Measurements from ENCODE around the gene CNP.
A peak's percentile ranks its signal among the peaks of the same experiment; 100 is the strongest.

The CNP gene

GRCh38 chr17:41942626-41943373, 23.8 kb upstream of the CNP start:
- DNase-seq = no peak

GRCh38 chr17:41943492-41943891, 23.1 kb upstream of the CNP start:
- no peak for DNase-seq

DNA sequence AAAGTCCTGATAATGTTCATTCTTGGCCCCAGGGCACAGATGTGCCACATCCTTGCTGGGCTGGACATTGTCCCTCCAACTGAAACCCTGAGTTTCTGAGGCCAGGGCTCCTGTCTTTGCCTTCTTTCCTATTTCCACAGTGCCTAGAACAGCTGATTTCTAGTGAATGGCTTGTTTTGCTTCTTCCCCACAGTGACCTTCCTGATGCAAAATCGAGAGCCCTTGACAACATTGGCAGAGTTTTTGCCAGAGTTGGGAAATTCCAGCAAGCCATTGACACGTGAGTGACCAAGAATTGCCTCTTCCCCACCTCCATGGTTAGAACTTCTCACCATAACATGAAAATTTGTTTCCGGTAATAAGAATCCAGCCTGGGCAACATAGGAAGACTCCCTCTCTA, 21.7 kb upstream of the CNP start:
- no peak for DNase-seq

DNA sequence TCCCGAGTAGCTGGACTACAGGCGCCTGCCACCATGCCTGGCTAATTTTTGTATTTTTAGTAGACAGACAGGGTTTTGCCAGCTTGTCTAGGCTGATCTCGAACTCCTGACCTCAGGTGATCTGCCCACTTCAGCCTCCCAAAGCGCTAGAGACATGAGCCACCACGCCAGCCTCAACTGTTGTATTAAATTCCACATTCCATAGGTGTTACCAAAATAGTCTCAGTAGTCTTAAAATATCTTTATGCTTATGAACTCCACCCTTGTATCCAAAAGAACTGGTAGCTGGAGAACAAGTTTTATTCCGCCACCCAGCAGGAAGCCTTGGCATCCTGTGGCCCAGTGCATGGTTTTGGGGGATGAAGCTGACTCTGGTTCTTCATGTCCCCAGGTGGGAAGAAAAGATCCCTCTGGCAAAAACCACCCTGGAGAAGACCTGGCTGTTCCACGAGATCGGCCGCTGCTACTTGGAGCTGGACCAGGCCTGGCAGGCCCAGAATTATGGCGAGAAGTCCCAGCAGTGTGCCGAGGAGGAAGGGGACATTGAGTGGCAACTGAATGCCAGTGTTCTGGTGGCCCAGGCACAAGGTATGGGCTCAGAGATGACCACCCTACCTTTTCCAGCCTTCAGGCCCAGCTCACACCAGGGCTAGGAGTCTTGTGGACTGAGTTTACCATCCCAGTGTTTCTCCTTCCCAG, 17.7 kb upstream of the CNP start:
- DNase-seq = no peak

DNA sequence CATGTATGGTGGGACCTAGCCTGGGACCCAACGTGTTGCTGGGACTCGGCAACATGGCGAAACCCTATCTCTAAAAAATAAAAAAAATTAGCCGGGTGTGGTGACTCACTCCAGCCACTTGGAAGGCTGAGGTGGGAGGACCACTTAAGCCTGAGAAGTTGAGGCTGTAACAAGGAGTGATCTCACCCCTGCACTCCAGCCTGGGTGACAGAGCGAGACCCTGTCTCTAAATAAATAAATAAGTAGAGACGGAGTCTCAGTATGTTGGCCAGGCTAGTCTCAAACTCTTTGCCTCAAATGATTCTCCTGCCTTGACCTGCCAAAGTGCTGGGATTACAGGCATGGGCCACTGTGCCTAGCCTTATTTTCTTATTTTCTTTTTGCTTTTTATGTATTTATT, 10.1 kb upstream of the CNP start:
- no peak for DNase-seq

DNA sequence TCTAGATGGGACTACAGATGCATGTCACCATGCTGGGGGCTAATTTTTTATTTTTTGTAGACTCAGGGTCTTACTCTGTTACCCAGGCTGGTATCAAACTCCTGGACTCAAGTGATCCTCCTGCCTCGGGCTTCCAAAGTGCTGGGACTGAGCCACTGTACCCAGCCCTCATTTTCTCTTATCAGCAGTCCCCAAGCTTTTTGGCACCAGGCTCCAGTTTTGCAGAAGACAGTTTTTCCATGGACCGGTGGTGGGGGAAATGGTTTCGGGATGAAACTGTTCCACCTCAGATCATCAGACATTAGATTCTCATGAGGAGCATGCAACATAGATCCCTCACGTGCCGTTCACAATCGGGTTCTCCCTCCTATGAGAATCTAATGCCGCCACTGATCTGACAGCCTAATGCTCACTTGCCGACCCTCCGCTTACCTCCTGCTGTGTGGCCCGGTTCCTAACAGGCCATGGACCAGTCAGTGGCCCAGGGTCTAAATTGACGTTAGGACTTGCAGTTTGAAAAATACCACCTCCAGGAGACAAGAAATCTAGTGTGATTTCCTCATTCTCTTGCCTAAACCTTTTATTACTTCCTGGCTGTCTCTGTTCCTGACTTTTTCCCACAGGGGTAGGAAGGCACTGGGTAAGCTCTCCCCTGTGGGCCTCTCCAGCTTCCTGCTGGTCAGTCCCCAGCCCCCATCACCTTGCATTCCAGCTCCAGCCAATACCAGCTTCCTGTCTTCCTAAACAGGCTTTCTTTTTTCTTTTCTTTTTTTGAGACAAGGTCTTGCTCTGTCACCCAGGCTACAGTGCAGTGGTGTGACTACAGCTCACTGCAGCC, 9.3 kb upstream of the CNP start:
- no peak for DNase-seq

GRCh38 chr17:41957869-41958439, 8.6 kb upstream of the CNP start:
- DNase-seq = no peak

- no peak for DNase-seq
Observed at GRCh38 chr17:41959030-41959335, 7.6 kb upstream of the CNP start.

DNA sequence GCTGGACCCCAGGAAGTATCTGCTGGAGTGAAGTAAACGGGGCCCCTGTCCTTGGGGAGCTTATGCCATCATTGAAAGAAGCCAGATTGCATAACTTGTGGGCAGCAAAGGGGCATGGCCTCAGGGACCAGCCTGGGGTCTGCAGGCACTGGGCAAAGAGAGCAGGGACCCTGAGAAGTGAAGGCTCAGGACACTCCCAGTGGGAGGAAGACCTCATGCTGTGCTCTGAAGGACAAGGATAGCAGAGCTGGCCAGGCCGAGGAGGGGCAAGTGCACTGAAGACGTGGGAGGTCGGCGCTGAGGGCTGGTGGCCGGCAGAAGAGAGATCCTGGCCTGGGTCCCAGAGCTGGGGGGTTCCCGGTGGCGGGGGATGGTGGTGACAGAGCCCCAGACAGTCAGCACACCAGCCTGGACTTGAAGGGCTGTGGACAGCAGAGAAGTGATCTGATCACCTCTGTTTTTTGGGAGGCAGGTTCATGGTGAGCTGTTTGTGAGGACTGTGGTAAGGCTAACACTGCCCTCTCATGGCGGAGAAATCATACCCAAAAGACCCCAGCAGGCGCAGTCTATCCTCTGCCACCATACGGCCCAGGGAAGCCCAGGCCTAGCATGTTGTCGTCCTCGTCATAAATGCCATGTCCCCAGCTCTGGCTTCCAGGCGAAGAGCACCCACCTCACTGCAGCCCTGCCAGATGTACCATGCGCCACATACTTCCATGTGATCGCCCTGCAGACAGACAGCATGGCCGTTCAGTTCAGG, 7.1 kb upstream of the CNP start:
- no peak for DNase-seq

- DNase-seq = no peak
Observed at GRCh38 chr17:41962111-41962510, 4.5 kb upstream of the CNP start.

GRCh38 chr17:41962768-41963434, 3.7 kb upstream of the CNP start:
- DNase-seq = peak; percentile 65

GRCh38 chr17:41965694-41966462, 717 bp upstream of the CNP start:
- DNase-seq = peak; percentile 41

DNA sequence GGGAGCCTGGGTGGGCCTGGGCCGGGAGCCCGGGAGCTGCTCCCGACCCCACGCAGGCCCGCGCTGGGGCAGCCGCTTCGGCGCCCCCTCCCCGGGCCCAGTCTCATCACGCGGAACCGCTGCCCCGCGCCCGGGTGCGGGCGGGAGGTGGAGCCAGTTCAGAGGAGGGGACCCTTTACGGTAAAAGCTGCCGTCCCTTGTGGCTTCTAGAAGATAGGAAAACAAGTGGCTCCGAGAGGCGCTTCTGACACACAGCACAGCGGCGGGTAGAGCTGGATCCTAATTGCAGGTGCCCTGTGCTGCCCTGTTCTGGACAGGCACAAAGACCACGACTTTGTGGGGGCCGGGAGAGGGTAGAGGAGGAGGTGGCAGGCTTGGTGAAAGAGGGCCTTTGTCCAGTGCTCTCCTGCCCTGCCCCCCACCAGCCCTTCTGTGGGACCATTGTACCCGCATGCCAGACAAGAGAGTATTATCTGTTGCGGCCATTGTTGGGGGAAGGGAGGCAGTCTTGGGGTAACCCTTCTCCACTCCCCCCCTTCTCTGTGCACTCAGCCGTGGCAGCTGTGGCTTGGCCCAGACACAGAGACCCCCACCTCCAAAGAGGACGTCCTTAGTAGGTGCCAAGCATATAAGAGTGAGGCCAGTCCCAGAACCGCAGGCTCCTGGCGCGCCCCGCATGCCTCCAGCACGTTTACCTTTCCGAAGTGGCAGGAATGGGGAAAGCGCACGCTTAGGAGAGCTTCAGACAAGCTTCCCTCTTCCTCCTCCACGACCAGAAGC, 736 bp downstream of the CNP start:
- DNase-seq = peak; percentile 23

- no peak for DNase-seq
Observed at GRCh38 chr17:41967921-41968578, 1.5 kb downstream of the CNP start.

DNA sequence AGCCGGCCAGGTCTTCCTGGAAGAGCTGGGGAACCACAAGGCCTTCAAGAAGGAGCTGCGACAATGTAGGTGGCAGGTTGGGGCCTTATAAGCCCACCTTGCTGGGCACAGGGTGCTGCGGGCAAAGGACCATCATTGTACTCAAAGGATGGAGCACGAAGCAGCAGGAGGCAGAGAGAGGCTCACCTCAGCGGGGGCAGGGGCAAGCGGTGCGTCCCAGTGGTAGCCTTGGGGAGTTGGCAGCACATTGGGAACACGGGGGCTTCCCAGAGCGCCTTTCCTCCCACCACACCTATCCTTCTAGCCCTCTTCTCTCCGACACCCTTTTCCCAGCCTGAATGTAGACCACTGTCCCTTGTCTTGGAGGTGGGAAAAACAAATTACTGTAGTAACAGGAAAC, 2.1 kb downstream of the CNP start:
- no peak for DNase-seq

DNA sequence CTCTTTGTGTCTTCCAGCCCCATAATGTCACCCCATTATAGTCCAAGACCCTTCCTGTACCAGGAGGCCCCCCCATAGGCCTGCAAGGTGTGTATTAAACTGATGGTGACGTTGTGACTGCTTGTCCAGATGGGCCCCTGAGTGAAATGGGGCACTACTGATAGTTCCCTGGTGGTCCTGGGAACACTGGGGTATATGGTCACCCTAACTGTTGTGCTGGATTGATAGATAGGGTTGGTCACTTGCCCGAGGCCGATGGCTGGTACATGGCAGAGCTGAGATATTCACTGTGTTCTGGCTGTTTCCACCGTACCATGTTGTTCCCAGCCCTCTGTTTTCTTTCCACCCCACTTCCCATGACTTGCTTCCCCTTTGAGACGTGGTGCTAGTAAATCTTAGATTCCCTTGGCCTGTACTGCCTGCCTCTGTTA, 4.3 kb downstream of the CNP start:
- DNase-seq = no peak

DNA sequence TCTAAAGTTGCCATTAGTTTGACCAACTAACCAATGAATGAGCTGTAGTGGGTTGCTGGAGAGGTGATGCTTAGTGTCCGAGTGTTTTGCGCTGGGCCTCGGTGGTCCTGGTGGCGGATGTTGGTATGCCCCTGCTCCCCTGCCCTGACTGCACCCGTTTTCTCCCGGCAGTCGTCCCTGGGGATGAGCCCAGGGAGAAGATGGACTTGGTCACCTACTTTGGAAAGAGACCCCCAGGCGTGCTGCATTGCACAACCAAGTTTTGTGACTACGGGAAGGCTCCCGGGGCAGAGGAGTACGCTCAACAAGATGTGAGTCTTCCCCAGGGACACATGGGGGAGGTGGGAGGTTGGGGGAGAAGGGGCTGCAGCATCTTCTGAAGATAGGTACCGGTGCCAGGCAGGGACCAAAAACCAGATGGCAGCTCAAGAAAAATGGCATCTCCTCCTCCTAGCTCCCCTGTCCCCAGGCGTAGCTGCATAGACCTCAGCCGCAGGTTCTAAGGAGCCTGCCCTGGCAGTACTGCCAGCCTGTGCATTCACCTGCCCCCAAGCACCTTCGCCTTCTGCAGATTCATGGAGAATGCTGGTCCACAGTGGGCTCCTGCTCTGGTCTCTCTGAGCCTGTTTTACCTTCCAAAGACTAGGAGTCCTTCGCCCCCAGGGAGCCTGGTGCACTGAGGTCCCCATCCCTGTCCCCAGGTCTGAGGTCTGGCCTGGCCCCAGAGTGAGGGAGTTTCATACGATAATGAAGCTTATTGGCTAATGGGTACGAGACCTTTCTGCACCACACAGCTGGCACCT, 5.3 kb downstream of the CNP start:
- no peak for DNase-seq

DNA sequence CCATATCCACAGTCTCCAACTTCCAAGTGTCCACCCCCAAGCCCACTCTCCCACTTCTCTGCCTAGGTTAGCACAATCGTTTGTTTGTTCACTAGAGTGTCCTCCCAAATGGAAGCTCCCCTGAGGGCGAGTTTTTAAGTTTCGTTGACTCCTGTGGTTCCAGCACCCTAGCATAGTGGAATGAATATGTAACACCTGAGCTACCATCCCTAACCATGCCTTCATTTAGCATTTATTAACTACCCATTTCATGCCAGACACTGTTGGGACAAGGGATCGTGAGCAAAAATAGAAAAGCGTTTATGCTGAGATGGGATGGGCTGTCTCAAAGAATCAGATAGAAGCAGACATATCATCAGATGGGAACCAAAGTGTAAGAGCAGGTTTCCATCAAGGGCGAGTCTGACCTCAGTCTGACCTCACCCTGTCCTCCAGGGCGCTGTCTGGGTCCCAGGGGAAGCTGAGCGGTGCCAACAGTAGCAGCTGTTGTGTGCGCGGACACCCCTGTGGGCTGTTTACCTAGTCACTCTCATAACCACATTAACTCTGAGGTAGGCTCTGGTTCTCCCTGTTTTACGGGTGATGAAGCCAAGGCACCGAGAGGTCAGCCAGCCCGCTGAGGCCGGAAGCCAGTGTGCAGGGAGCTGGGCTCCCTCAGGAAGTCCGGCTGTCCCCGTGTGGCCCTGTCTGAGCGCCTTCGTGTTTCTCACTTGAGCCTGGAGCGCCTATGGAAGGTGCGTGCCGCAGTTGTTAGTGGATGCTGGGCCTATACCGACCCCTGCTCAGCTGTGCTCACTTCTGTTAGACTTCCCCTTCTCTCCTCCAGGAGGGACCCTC, 6.2 kb downstream of the CNP start:
- DNase-seq = no peak

Measured in inflammatory macrophage treated with lipopolysaccharide for 4 hours (primary cell).